ENCODE measurements around the gene PCBP3.

Gene PCBP3

DNA sequence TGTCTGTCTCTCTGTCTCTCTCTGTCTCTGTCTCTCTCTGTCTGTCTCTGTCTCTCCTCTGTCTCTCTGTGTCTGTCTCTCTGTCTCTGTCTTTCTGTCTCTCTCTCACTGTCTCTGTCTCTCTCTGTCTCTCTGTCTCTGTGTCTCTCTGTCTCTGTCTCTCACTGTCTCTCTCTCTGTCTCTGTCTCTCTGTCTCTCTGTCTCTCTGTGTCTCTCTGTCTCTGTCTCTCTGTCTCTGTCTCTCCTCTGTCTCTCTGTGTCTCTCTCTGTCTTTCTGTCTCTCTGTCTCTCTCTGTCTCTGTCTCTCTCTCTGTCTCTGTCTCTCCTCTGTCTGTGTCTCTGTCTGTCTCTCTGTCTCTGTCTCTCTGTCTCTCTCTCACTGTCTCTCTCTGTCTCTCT, 337.2 kb downstream of the PCBP3 start:
- Histone ChIP-seq H3K27me3 (ENCODE audit: insufficient read depth, poor library complexity, severe bottlenecking) (peaks cover 17% of the 10 kb centered on the region), H3K4me3 (replicated peaks; ENCODE audit: insufficient read depth, low read length) (no peak overlapping the region), H3K27ac (replicated peaks) (no peak overlapping the region)
- DNase-seq (ENCODE audit: low read depth in 1 of 2, low spot score in 1 of 2) = no peak
- TF ChIP-seq SPI1 (IDR thresholded peaks at IDR 0.05; ENCODE audit: borderline replicate concordance, low read depth) = no peak
- no peak for TF ChIP-seq CTCF (IDR thresholded peaks at IDR 0.05; ENCODE audit: insufficient read depth, low read length)
- TF ChIP-seq, protein P1, sequence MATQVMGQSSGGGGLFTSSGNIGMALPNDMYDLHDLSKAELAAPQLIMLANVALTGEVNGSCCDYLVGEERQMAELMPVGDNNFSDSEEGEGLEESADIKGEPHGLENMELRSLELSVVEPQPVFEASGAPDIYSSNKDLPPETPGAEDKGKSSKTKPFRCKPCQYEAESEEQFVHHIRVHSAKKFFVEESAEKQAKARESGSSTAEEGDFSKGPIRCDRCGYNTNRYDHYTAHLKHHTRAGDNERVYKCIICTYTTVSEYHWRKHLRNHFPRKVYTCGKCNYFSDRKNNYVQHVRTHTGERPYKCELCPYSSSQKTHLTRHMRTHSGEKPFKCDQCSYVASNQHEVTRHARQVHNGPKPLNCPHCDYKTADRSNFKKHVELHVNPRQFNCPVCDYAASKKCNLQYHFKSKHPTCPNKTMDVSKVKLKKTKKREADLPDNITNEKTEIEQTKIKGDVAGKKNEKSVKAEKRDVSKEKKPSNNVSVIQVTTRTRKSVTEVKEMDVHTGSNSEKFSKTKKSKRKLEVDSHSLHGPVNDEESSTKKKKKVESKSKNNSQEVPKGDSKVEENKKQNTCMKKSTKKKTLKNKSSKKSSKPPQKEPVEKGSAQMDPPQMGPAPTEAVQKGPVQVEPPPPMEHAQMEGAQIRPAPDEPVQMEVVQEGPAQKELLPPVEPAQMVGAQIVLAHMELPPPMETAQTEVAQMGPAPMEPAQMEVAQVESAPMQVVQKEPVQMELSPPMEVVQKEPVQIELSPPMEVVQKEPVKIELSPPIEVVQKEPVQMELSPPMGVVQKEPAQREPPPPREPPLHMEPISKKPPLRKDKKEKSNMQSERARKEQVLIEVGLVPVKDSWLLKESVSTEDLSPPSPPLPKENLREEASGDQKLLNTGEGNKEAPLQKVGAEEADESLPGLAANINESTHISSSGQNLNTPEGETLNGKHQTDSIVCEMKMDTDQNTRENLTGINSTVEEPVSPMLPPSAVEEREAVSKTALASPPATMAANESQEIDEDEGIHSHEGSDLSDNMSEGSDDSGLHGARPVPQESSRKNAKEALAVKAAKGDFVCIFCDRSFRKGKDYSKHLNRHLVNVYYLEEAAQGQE (IDR thresholded peaks at IDR 0.05; ENCODE audit: insufficient replicate concordance, low read depth) = no peak
- TF ChIP-seq POLR2AphosphoS5 (IDR thresholded peaks at IDR 0.05; ENCODE audit: low read depth) = no peak
- no peak for TF ChIP-seq GABPA (IDR thresholded peaks at IDR 0.05; ENCODE audit: low read depth)

DNA sequence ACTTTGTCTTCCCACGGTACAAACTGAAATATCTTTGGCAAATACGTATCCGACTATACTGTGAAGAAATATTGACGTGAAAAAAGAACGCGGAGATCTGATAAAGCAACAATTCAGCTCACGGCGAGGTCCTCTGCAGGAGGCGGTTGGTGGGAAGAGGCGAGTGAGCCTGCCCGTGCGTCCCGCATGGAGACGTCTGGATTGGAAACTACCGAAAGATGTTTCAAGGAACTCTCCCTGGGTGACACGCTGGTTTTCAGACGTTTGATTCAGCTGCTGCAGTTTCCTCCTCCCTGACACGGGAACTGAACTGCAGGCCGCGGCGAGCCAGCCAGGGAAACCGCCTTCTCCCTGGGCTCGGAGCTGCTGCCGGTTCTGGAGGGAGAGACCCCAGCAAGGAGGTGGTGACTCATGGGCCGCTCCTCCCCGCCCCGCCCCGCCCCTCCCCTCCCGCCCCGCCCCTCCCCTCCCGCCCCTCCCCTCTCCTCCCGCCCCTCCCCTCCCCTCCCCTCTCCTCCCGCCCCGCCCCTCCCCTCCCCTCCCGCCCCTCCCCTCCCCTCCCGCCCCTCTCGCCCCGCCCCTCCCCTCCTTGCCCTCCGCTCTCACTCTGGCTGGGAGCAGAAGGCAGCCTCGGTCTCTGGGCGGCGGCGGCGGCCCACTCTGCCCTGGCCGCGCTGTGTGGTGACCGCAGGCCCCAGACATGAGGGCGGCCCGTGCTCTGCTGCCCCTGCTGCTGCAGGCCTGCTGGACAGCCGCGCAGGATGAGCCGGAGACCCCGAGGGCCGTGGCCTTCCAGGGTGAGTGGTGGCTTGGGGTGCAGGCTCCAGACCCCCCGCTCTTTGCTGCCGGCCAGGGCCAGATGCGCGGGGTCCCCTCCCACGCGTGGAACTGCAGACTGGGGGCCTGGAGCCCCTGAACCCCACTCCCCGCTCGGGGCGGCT, 337.9 kb downstream of the PCBP3 start, which contains the start of gene COL6A1:
Gene COL6A1 (plus strand): TSS at position 620 of the 941 bp plus-strand sequence. CDS start 81 bp downstream, at position 701.
- Histone ChIP-seq H3K27ac (replicated peaks) (no peak within 1 kb of the TSS), H3K27me3 (ENCODE audit: insufficient read depth, poor library complexity, severe bottlenecking) (peaks cover 17% of the 10 kb centered on the region), H3K4me3 (replicated peaks; ENCODE audit: insufficient read depth, low read length) (no peak within 1 kb of the TSS; the same call in 1 of the 2 replicates)
- TF ChIP-seq POLR2AphosphoS5 (IDR thresholded peaks at IDR 0.05; ENCODE audit: low read depth) (no peak), GABPA (IDR thresholded peaks at IDR 0.05; ENCODE audit: low read depth) (no peak), CTCF (IDR thresholded peaks at IDR 0.05; ENCODE audit: insufficient read depth, low read length) (no peak), SPI1 (IDR thresholded peaks at IDR 0.05; ENCODE audit: borderline replicate concordance, low read depth) (no peak)
- TF ChIP-seq, protein P1 (IDR thresholded peaks at IDR 0.05; ENCODE audit: insufficient replicate concordance, low read depth) = no peak
- DNase-seq (ENCODE audit: low read depth in 1 of 2, low spot score in 1 of 2) = peak; percentile 22 to 32

DNA sequence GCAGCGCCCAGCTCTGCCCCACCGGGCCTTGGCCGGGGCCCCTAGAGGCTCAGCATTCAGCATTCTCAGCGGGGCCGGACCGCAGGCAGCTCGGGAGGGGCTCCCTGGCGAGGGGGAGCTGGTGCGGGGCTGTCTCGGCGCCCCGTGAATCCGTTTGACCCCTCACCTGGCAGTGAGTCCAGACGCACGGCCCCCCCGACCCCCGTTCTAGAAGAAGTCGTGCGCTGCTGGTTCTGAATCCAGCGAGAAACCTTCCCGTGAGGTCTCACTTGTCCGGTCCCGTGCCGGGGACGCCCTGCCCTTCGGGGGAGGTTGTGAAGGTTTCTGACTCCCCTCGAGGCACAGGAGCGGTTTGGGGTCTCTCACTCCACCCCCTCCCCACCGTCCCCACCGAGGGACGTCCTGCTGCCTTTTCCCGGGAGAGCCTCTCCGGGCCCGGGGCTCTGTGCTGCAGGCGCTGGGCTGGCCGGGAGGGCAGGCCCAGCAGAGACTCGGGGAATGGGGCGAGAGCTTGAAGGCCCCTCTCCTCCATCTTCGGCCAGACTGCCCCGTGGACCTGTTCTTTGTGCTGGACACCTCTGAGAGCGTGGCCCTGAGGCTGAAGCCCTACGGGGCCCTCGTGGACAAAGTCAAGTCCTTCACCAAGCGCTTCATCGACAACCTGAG, 338.7 kb downstream of the PCBP3 start:
- Histone ChIP-seq H3K27me3 (ENCODE audit: insufficient read depth, poor library complexity, severe bottlenecking) (peaks cover 17% of the 10 kb centered on the region), H3K27ac (replicated peaks) (no peak overlapping the region), H3K4me3 (replicated peaks; ENCODE audit: insufficient read depth, low read length) (no peak overlapping the region)
- DNase-seq (ENCODE audit: low read depth in 1 of 2, low spot score in 1 of 2) = no peak
- no peak for TF ChIP-seq SPI1 (IDR thresholded peaks at IDR 0.05; ENCODE audit: borderline replicate concordance, low read depth)
- no peak for TF ChIP-seq GABPA (IDR thresholded peaks at IDR 0.05; ENCODE audit: low read depth)
- TF ChIP-seq, protein P1 (IDR thresholded peaks at IDR 0.05; ENCODE audit: insufficient replicate concordance, low read depth) = no peak
- no peak for TF ChIP-seq CTCF (IDR thresholded peaks at IDR 0.05; ENCODE audit: insufficient read depth, low read length)
- no peak for TF ChIP-seq POLR2AphosphoS5 (IDR thresholded peaks at IDR 0.05; ENCODE audit: low read depth)
